Aorta (tissue), 5 donors: ENCODE data around the gene TMEM139. TPM values are rescaled to one million over a fixed set of nuclear protein-coding genes. Genes with fewer than 3 reads are reported as not detected.
"Not testable (repeated sequence)": the region's sequence is repeated elsewhere in the genome, so short reads cannot be mapped to it uniquely, and the experiment has no call there.

Source experiments
- ATAC-seq: fragments of 200-7000 bp; cut with Tn5 transposase; one replicate; pipeline ENCODE4 v1.9.1; 2022; ENCODE audit warnings: moderate library complexity; ENCODE audit not compliant: low FRiP score
- DNase-seq, 2 donors: peaks; one replicate each; pipeline ENCODE4 v3.0.0-alpha.2; 2020
- H3K27ac ChIP-seq, 2 donors: one replicate each; pipeline ENCODE4 v1.5.1; 2013; ENCODE audit warnings: low read length in 2 of 2, mild to moderate bottlenecking in 2 of 2, moderate library complexity in 2 of 2, control low read depth in 1 of 2, inconsistent platforms in 1 of 2, low read depth in 1 of 2
- H3K27me3 ChIP-seq, 2 donors: one replicate each; pipeline ENCODE4 v1.6.1; 2013; ENCODE audit warnings: control low read depth in 1 of 2, low read length in 1 of 2, mild to moderate bottlenecking in 1 of 2, moderate library complexity in 1 of 2; ENCODE audit not compliant: insufficient read depth in 2 of 2, control insufficient read depth in 1 of 2
- H3K36me3 ChIP-seq, 2 donors: one replicate each; pipeline ENCODE4 v1.6.1; 2013; ENCODE audit warnings: control low read depth in 1 of 2, low read length in 1 of 2, mild to moderate bottlenecking in 1 of 2; ENCODE audit not compliant: insufficient read depth in 2 of 2, control insufficient read depth in 1 of 2
- H3K4me1 ChIP-seq, 2 donors: one replicate each; pipeline ENCODE4 v1.6.1; 2013; ENCODE audit warnings: low read length in 2 of 2, control low read depth in 1 of 2, mild to moderate bottlenecking in 1 of 2, moderate library complexity in 1 of 2; ENCODE audit not compliant: insufficient read depth in 2 of 2, control insufficient read depth in 1 of 2
- H3K4me3 ChIP-seq, 2 donors: one replicate each; pipeline ENCODE4 v1.5.1; 2013; ENCODE audit warnings: low read length in 2 of 2, control low read depth in 1 of 2, mild to moderate bottlenecking in 1 of 2
- H3K9me3 ChIP-seq: one replicate; pipeline ENCODE4 v1.6.1; 2013; ENCODE audit warnings: mild to moderate bottlenecking, low read length; ENCODE audit not compliant: control insufficient read depth
- WGBS, 2 donors: extraction: QIAGEN DNeasy Blood & Tissue Kit; methylation state at CpG; one replicate each; pipeline ENCODE4 v1.1.7; 2013; 5-methylcytosine and 5-hydroxymethylcytosine counted together
- intact Hi-C, 2 donors: fragments of 100-400 bp; cut with DNase I; formaldehyde crosslinking; loops; one replicate each; pipeline versions ENCODE4 v1.14.2 to v1.15.0; 2022
- polyA plus RNA-seq, 2 donors: library from polyadenylated mRNA; stranded (reverse); fragments of 200-250 nt; gene quantifications; one replicate each; pipeline ENCODE4 v1.2.3, GENCODE V29; 2013
- total RNA-seq, 2 donors: library from RNA; stranded (reverse); fragmentation: NEBNext Ultra II Directional; extraction: Animal tissue kit (Norgen Biotek cat#: 25700); gene quantifications; one replicate each; pipeline ENCODE4 v1.2.1, GENCODE V29; 2021
- donor health status: healthy with polysubstance abuse.
- donor health status: Bipolar disorder and iron deficiency.
- donor health status: DM: no; HTN: no; CAD: no.
- donor health status: DM: no; HTN: no; CAD: no.
- donor health status: DM: yes; HTN: yes; CAD: no.

TMEM139 gene
- total and polyA plus RNA-seq, 4 donors: 0.10 to 17.3 (median 0.75) TPM

- no peak for DNase-seq
- no peak overlapping the region for H3K27ac ChIP-seq
- H3K9me3 ChIP-seq: no peaks in the 10 kb centered on the region
- no peak for ATAC-seq
- H3K27me3 ChIP-seq: no peaks in the 10 kb centered on the region
- no peaks in the 10 kb centered on the region for H3K36me3 ChIP-seq
- no peaks in the 10 kb centered on the region for H3K4me1 ChIP-seq
- intact Hi-C loops: no loop called here
- WGBS, 2 donors: 81 to 85% methylated on average over 3 of the region's 3 CpGs
- H3K4me3 ChIP-seq: no peak overlapping the region
These were observed 29.2 kb upstream of the TMEM139 start for GRCh38 chr7:143255564-143255963.

GRCh38 chr7:143256325-143256724 lies 28.4 kb upstream of the TMEM139 start:
- Histone ChIP-seq H3K27me3 (no peaks in the 10 kb centered on the region), H3K27ac (no peak overlapping the region), H3K4me3 (no peak overlapping the region), H3K4me1 (no peaks in the 10 kb centered on the region), H3K36me3 (no peaks in the 10 kb centered on the region), H3K9me3 (no peaks in the 10 kb centered on the region)
- ATAC-seq: no peak
- intact Hi-C loops: no loop called here
- no peak for DNase-seq
- 89 to 95% methylated on average over 3 of the region's 3 CpGs for WGBS, 2 donors

GRCh38 chr7:143256932-143257331 lies 27.8 kb upstream of the TMEM139 start:
- 86 to 90% methylated on average over 4 of the region's 4 CpGs for WGBS, 2 donors
- H3K27me3 ChIP-seq: no peaks in the 10 kb centered on the region
- H3K4me1 ChIP-seq: no peaks in the 10 kb centered on the region
- H3K9me3 ChIP-seq: no peaks in the 10 kb centered on the region
- no peak for DNase-seq
- H3K4me3 ChIP-seq: no peak overlapping the region
- H3K36me3 ChIP-seq: no peaks in the 10 kb centered on the region
- ATAC-seq: no peak
- H3K27ac ChIP-seq: no peak overlapping the region
- intact Hi-C loops: no loop called here

GRCh38 chr7:143257501-143257900 lies 27.3 kb upstream of the TMEM139 start:
- H3K27me3 ChIP-seq: no peaks in the 10 kb centered on the region
- 86 to 88% methylated on average over 5 of the region's 5 CpGs for WGBS, 2 donors
- ATAC-seq (no peak), DNase-seq (no peak)
- no peak overlapping the region for H3K4me3 ChIP-seq
- no peaks in the 10 kb centered on the region for H3K4me1 ChIP-seq
- no peaks in the 10 kb centered on the region for H3K9me3 ChIP-seq
- no peak overlapping the region for H3K27ac ChIP-seq
- intact Hi-C loops: no loop called here
- no peaks in the 10 kb centered on the region for H3K36me3 ChIP-seq

- WGBS, 2 donors: 18 to 20% methylated on average over 2 of the region's 2 CpGs
- ATAC-seq: no peak
- no peaks in the 10 kb centered on the region for H3K36me3 ChIP-seq
These were observed 25.9 kb upstream of the TMEM139 start for GRCh38 chr7:143258831-143259230.

GRCh38 chr7:143259765-143260164 lies 25.0 kb upstream of the TMEM139 start:
- ATAC-seq (no peak), DNase-seq (no peak)
- Histone ChIP-seq H3K4me1 (no peaks in the 10 kb centered on the region), H3K27me3 (no peaks in the 10 kb centered on the region), H3K27ac (no peak overlapping the region), H3K9me3 (no peaks in the 10 kb centered on the region), H3K4me3 (no peak overlapping the region), H3K36me3 (no peaks in the 10 kb centered on the region)
- intact Hi-C loops: no loop called here
- 88 to 98% methylated on average over 2 of the region's 2 CpGs for WGBS, 2 donors

More at GRCh38 chr7:143258831-143259230, 25.9 kb upstream of the TMEM139 start:
- H3K4me1 ChIP-seq: no peaks in the 10 kb centered on the region
- DNase-seq: no peak
- no peaks in the 10 kb centered on the region for H3K9me3 ChIP-seq
- no peaks in the 10 kb centered on the region for H3K27me3 ChIP-seq
- no peak overlapping the region for H3K4me3 ChIP-seq
- intact Hi-C loops: no loop called here
- no peak overlapping the region for H3K27ac ChIP-seq

GRCh38 chr7:143261901-143262300 lies 22.9 kb upstream of the TMEM139 start:
- no peak overlapping the region for H3K4me3 ChIP-seq
- intact Hi-C loops: no loop called here
- ATAC-seq: no peak
- H3K9me3 ChIP-seq: no peaks in the 10 kb centered on the region
- no peaks in the 10 kb centered on the region for H3K27me3 ChIP-seq
- H3K36me3 ChIP-seq: no peaks in the 10 kb centered on the region
- no peak for DNase-seq
- WGBS, 2 donors: 98 to 100% methylated on average over 1 of the region's 1 CpG
- H3K4me1 ChIP-seq: no peaks in the 10 kb centered on the region
- no peak overlapping the region for H3K27ac ChIP-seq

- no peaks in the 10 kb centered on the region for H3K27me3 ChIP-seq
- H3K27ac ChIP-seq: peak within 1 kb of the TSS in 1 of 2 donors; percentile 50
- H3K4me1 ChIP-seq: no peaks in the 10 kb centered on the region
- ATAC-seq (peak; percentile 97), DNase-seq (peak; percentile 91 to 94)
- no peaks in the 10 kb centered on the region for H3K9me3 ChIP-seq
- 1 to 2% methylated on average over 47 to 48 of the region's 48 CpGs for WGBS, 2 donors
- H3K36me3 ChIP-seq: peaks cover 3 to 6% of the 10 kb centered on the region in 2 donors
- intact Hi-C loops: no loop called here
- peak within 1 kb of the TSS; percentile 63 to 68 for H3K4me3 ChIP-seq
These were observed 21.2 kb upstream of the TMEM139 start, which contains the start of gene GSTK1 for GRCh38 chr7:143263266-143264195. TSS of gene GSTK1 (plus strand) at chr7:143263441. CDS start at chr7:143263514, 73 bp downstream.

- DNase-seq, intact Hi-C loops, H3K36me3 ChIP-seq, H3K27me3 ChIP-seq, H3K4me1 ChIP-seq, ATAC-seq, H3K9me3 ChIP-seq: not testable (repeated sequence)
- WGBS, 2 donors: 61 to 62% methylated on average over 15 of the region's 15 CpGs
- Histone ChIP-seq H3K4me3 (peak overlapping the region; percentile 63 to 68), H3K27ac (peak overlapping the region in 1 of 2 donors; percentile 26)
These were observed 20.6 kb upstream of the TMEM139 start for GRCh38 chr7:143264196-143264568.
